Vagina (tissue), 2 donors: Measurements from ENCODE around the gene ZNF467. TPM values are rescaled to one million over a fixed set of nuclear protein-coding genes. Genes with fewer than 3 reads are reported as not detected.

Experiments
- DNase-seq, 2 donors: peaks; one replicate each; pipeline ENCODE4 v3.0.0-alpha.2; 2017; ENCODE audit errors: extremely low spot score in 2 of 2
- H3K27ac ChIP-seq: fragments of 200-600 bp; sonication (generic); one replicate; pipeline ENCODE4 v1.5.1; 2019
- H3K27me3 ChIP-seq: fragments of 200-600 bp; sonication (generic); one replicate; pipeline ENCODE4 v1.5.1; 2019
- H3K36me3 ChIP-seq, 2 donors: fragments of 200-600 bp; sonication (generic); one replicate each; pipeline ENCODE4 v1.5.1; 2017 to 2019
- H3K4me1 ChIP-seq: fragments of 200-600 bp; sonication (generic); one replicate; pipeline ENCODE4 v1.5.1; 2019
- H3K4me3 ChIP-seq, 2 donors: fragments of 200-600 bp; sonication (generic); 1 replicate in 1 of 2; 2 replicates in 1 of 2; pipeline ENCODE4 v1.5.1; 2016 to 2019
- H3K9me3 ChIP-seq: fragments of 200-600 bp; sonication (generic); one replicate; pipeline ENCODE4 v1.5.1; 2019
- CTCF ChIP-seq, 3 experiments: fragments of 450-650 bp in 2 of 3; fragments of 200-600 bp in 1 of 3; sonication (generic) in 1 of 3; IDR thresholded peaks; one replicate each; pipeline ENCODE4 v1.5.1; 2017 to 2019; ENCODE audit warnings: antibody characterized with exemption in 3 of 3, mild to moderate bottlenecking in 2 of 3, moderate library complexity in 2 of 3
- POLR2A ChIP-seq, 2 donors: fragments of 450-650 bp; IDR thresholded peaks; one replicate each; pipeline ENCODE4 v1.6.1; 2017; ENCODE audit warnings: antibody characterized with exemption in 2 of 2, mild to moderate bottlenecking in 2 of 2, moderate library complexity in 2 of 2
- POLR2AphosphoS5 ChIP-seq, 2 donors: sonication (generic); formaldehyde crosslinking; IDR thresholded peaks; one replicate each; pipeline ENCODE4 v1.9.0; 2017; ENCODE audit warnings: antibody characterized with exemption in 2 of 2, mild to moderate bottlenecking in 2 of 2, low read depth in 1 of 2; ENCODE audit not compliant: insufficient read depth in 1 of 2
- intact Hi-C: fragments of 100-400 bp; cut with DNase I; formaldehyde crosslinking; loops from one replicate; pipeline ENCODE4 v1.15.1; 2023
- total RNA-seq: library from RNA; depleted of rRNA; stranded (reverse); fragments of >200 nt; gene quantifications from one replicate; pipeline ENCODE4 v1.2.3, GENCODE V29; 2016

ZNF467 gene
- total RNA-seq, 1 donor from 2014 or later: 13.3 TPM

GRCh38 chr7:149820622-149821190, 47.3 kb upstream of the ZNF467 start:
- Histone ChIP-seq H3K27ac (no peak overlapping the region), H3K4me3 (no peak overlapping the region), H3K27me3 (no peaks in the 10 kb centered on the region), H3K36me3 (no peaks in the 10 kb centered on the region), H3K4me1 (no peaks in the 10 kb centered on the region), H3K9me3 (no peaks in the 10 kb centered on the region)
- no peak for DNase-seq
- intact Hi-C loops: no loop called here
- TF ChIP-seq CTCF (IDR thresholded peaks at IDR 0.05) (no peak), POLR2AphosphoS5 (IDR thresholded peaks at IDR 0.05; ENCODE audit: insufficient read depth in 1 of 2, low read depth in 1 of 2) (no peak), POLR2A (IDR thresholded peaks at IDR 0.05) (no peak)

- intact Hi-C loops: no loop called here
- H3K4me3 ChIP-seq: no peak overlapping the region
- H3K36me3 ChIP-seq: no peaks in the 10 kb centered on the region
- H3K9me3 ChIP-seq: no peaks in the 10 kb centered on the region
- H3K27ac ChIP-seq: no peak overlapping the region
- no peak for DNase-seq
- no peak for TF ChIP-seq POLR2A (IDR thresholded peaks at IDR 0.05)
- no peak for TF ChIP-seq POLR2AphosphoS5 (IDR thresholded peaks at IDR 0.05; ENCODE audit: insufficient read depth in 1 of 2, low read depth in 1 of 2)
- no peak for TF ChIP-seq CTCF (IDR thresholded peaks at IDR 0.05)
- no peaks in the 10 kb centered on the region for H3K27me3 ChIP-seq
- no peaks in the 10 kb centered on the region for H3K4me1 ChIP-seq
Measured at GRCh38 chr7:149819961-149820340, 46.6 kb upstream of the ZNF467 start.

- Histone ChIP-seq H3K27ac (no peak overlapping the region), H3K27me3 (no peaks in the 10 kb centered on the region), H3K36me3 (no peaks in the 10 kb centered on the region), H3K4me1 (no peaks in the 10 kb centered on the region), H3K9me3 (no peaks in the 10 kb centered on the region), H3K4me3 (no peak overlapping the region)
- intact Hi-C loops: no loop called here
- no peak for DNase-seq
- TF ChIP-seq POLR2A (IDR thresholded peaks at IDR 0.05): no peak
- TF ChIP-seq CTCF (IDR thresholded peaks at IDR 0.05): no peak
Measured at GRCh38 chr7:149819141-149819960, 46.0 kb upstream of the ZNF467 start.

GRCh38 chr7:149818536-149818840, 45.1 kb upstream of the ZNF467 start:
- H3K27ac ChIP-seq: no peak overlapping the region
- H3K4me1 ChIP-seq: no peaks in the 10 kb centered on the region
- no peak overlapping the region for H3K4me3 ChIP-seq
- TF ChIP-seq CTCF (IDR thresholded peaks at IDR 0.05) (no peak), POLR2AphosphoS5 (IDR thresholded peaks at IDR 0.05; ENCODE audit: insufficient read depth in 1 of 2, low read depth in 1 of 2) (no peak), POLR2A (IDR thresholded peaks at IDR 0.05) (no peak)
- no peak for DNase-seq
- H3K27me3 ChIP-seq: no peaks in the 10 kb centered on the region
- intact Hi-C loops: no loop called here
- no peaks in the 10 kb centered on the region for H3K9me3 ChIP-seq
- H3K36me3 ChIP-seq: no peaks in the 10 kb centered on the region

- no peak for DNase-seq
- H3K27ac ChIP-seq: no peak overlapping the region
- intact Hi-C loops: no loop called here
- no peak overlapping the region for H3K4me3 ChIP-seq
- H3K27me3 ChIP-seq: no peaks in the 10 kb centered on the region
- H3K9me3 ChIP-seq: no peaks in the 10 kb centered on the region
- TF ChIP-seq POLR2AphosphoS5 (IDR thresholded peaks at IDR 0.05; ENCODE audit: insufficient read depth in 1 of 2, low read depth in 1 of 2) (no peak), POLR2A (IDR thresholded peaks at IDR 0.05) (no peak), CTCF (IDR thresholded peaks at IDR 0.05) (no peak)
- no peaks in the 10 kb centered on the region for H3K36me3 ChIP-seq
- no peaks in the 10 kb centered on the region for H3K4me1 ChIP-seq
Measured at GRCh38 chr7:149817836-149818535, 44.6 kb upstream of the ZNF467 start.
